ENCODE results near the gene MADCAM1.

DNA sequence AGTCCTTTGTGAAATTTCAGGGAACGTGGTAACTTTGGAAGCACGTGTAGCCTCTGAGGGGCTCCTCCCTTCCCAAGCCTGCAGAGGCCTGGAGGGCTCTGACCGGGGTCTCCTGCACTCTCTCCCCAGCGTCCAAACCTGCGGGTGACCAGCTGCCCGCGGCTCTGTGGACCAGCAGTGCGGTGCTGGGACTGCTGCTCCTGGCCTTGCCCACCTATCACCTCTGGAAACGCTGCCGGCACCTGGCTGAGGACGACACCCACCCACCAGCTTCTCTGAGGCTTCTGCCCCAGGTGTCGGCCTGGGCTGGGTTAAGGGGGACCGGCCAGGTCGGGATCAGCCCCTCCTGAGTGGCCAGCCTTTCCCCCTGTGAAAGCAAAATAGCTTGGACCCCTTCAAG lies 8.3 kb downstream of the MADCAM1 start:
- TF ChIP-seq, protein P1, sequence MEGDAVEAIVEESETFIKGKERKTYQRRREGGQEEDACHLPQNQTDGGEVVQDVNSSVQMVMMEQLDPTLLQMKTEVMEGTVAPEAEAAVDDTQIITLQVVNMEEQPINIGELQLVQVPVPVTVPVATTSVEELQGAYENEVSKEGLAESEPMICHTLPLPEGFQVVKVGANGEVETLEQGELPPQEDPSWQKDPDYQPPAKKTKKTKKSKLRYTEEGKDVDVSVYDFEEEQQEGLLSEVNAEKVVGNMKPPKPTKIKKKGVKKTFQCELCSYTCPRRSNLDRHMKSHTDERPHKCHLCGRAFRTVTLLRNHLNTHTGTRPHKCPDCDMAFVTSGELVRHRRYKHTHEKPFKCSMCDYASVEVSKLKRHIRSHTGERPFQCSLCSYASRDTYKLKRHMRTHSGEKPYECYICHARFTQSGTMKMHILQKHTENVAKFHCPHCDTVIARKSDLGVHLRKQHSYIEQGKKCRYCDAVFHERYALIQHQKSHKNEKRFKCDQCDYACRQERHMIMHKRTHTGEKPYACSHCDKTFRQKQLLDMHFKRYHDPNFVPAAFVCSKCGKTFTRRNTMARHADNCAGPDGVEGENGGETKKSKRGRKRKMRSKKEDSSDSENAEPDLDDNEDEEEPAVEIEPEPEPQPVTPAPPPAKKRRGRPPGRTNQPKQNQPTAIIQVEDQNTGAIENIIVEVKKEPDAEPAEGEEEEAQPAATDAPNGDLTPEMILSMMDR (IDR thresholded peaks at IDR 0.05) = no peak
- TF ChIP-seq POLR2AphosphoS5 (IDR thresholded peaks at IDR 0.05) = no peak
